ENCODE data around the gene SBK1.
A peak's percentile ranks its signal among the peaks of the same experiment; 100 is the strongest.

DNA sequence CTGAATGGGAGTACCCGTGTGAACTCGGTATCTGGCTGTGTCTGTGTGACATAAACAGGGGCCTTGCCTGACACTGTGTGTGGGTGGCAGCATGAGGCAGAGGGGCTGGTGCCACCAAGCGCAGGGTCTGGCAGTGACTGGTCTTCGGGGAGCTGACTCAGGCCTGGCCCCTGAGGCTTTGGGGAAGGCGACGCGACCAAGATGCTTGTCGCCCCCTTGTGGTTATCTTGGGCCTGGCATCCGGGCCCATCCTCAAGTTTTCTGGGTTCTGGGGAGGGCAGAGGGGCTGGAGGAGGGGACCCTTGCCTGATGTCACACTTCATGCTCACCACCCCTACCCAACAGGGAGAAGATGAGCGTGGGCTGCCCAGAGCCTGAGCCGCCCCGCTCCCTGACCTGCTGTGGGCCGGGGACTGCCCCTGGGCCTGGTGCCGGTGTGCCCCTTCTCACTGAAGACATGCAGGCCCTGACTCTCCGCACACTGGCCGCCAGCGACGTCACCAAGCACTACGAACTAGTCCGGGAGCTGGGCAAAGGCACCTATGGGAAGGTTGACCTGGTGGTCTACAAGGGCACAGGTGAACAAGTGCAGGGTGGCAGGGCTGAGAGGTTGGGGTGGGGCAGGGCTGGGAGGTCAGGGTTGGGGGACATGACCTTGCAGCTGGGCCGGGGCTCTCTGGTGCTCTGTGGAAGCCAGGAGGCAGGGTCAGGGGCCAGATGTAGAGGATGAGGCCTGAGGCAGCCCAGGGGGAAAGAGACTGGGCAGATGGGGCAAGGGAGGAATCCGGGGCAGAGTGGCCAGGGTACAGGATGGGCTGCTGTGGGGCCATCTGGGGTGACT lies 24.9 kb downstream of the SBK1 start:
- TF ChIP-seq, protein P1, sequence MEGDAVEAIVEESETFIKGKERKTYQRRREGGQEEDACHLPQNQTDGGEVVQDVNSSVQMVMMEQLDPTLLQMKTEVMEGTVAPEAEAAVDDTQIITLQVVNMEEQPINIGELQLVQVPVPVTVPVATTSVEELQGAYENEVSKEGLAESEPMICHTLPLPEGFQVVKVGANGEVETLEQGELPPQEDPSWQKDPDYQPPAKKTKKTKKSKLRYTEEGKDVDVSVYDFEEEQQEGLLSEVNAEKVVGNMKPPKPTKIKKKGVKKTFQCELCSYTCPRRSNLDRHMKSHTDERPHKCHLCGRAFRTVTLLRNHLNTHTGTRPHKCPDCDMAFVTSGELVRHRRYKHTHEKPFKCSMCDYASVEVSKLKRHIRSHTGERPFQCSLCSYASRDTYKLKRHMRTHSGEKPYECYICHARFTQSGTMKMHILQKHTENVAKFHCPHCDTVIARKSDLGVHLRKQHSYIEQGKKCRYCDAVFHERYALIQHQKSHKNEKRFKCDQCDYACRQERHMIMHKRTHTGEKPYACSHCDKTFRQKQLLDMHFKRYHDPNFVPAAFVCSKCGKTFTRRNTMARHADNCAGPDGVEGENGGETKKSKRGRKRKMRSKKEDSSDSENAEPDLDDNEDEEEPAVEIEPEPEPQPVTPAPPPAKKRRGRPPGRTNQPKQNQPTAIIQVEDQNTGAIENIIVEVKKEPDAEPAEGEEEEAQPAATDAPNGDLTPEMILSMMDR (IDR thresholded peaks at IDR 0.05), result peak; percentile 10 to 50 (median 24)
- no peak for TF ChIP-seq EP300 (IDR thresholded peaks at IDR 0.05)
